GM20431 (cell line): ENCODE results near the gene TMEM106C.

Experiments
- in situ Hi-C: fragments of 300-500 bp; cut with MseI, MboI; formaldehyde crosslinking; loops from one replicate; pipeline ENCODE4 v1.15.0; 2020; ENCODE audit warnings: low sequenced_read_pairs; ENCODE audit not compliant: unreplicated experiment

The TMEM106C gene

DNA sequence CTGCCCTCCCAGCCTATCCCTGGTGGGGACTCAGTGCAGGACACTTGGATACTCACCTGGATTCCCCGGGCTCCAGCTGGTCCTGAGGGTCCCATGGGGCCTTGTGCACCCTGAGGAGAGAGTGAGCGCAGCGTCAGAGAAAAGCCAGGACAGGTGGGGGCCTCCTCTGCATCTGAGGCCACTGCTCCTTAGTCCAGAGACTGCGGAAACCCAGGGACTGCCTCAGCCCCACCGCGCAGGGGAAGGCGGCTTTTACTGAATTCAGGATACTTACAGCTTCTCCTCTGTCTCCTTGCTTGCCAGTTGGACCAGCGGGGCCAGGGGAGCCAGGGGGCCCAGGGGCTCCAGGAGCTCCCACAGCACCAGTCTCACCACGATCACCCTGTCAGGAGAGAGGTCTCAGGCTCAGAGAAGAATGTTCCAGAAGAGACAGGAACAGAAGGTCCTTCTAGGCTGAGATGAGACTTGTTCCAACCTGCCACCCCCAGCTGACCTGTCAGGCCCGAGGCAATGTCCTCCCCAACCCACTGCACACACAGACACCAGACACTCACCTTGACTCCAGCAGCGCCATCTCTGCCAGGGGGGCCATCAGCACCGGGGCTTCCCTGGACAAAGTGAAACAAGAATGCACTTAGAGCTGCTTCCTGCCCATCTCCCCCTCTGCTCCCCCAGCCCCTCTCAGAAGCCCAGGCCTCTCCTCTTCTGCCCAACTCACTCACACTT, 13.8 kb downstream of the TMEM106C start:
- in situ Hi-C loops: no loop called here

DNA sequence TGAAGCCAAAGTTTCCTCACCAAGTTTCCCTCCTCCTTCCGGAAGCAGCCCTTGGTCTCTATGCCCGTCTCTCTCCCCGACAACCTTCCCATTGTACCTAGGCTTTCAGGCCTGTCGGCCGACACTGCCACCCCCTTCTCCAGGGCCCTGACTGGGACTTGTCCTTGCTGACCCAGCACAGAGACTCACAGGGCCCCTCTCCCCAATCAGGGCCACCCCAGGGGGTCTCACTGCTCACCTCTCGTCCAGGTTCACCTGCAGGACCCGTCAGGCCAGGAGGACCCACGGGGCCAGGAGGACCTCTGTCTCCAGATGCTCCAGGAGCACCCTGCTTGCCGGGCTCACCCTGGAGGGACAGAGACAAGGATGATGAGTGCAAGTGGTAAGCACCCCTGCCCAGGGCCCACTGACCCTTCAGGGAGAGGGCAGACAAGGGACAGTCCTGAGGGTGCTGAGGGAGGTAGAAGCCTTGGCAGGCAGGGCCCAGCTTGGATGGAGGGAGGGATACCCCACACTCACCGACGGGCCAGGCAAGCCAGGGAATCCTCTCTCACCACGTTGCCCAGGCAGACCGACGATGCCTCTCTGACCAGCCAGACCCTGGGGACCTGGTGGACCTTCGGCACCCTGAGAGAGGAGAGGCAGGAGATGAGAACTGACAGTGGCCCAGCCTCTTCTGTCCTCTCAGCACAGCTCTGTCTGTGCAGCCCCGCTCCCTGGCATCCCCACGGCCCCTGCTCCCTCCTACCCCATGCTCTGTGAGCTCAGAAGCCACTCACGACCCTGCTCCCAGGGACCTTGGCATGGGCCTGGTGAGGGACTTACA, 14.6 kb downstream of the TMEM106C start:
- in situ Hi-C loops: no loop called here

DNA sequence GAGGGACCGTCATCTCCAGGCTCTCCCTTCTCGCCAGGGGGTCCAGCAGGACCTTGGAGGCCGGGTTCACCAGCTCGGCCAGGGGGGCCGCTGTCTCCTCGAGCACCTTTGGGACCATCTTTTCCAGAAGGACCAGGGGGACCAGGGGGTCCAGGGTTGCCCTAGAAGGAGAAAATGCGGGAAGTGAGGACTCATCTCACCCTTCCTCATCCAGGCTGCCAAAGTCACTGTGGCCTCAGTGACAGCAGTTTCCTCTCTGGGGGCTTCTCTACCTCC, 15.1 kb downstream of the TMEM106C start:
- in situ Hi-C loops: no loop called here

DNA sequence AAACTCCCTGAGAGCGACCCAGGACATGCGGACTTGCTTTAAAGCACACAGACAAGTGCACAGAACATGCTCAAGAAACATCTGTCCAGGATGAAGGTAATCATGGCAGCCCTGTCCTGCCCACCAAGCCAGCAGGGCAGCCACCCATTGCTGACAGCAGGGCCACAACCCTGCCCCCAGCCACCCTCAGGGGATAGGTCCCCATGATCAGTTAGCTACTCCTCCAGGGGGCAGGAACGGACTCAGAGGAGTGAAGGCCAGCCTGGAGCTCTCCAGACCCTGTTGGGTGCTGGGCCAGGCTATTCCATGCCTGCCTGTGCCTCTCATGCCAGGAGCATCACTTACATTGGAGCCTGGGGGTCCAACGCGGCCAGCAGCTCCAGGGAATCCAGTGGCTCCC, 15.8 kb downstream of the TMEM106C start:
- in situ Hi-C loops: no loop called here

DNA sequence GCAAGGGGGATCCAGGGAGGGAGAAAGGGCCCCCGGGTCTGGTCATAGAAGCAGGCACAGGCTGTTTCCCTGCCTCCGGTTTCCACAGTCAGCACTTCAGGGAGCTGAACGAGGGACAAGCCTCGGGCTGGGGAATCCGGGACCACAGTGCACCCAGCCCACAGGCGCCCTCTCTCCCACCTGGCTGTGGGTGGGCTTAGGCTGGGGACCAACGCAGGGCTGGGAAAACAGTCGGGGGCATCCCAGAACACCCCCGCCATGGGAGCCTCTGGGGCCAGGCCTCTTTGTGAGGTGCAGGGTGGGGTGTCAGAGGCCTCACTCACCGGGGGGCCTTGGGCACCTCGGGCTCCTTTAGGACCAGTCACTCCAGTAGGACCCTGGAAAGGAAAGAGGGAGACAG, 16.3 kb downstream of the TMEM106C start:
- in situ Hi-C loops: no loop called here

DNA sequence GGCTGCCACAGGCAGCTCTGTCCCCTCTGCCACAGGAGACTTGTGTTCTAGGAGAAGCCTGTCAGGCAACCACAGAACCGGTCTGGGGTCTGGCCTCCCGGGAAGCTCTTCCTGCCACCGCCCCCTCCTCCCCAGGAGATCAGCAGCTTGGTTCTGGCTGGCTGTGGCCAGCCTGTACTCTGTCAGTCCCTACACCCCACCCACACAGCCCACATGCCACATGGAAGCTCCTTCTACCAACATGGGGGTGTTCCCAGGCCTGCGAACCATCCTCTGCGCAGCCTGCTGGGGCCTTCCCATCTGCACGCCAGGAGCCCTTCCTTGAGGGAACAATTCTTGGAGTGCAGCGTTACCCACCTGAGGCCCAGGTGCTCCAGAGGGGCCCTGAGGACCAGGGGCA, 16.8 kb downstream of the TMEM106C start:
- in situ Hi-C loops: no loop called here

DNA sequence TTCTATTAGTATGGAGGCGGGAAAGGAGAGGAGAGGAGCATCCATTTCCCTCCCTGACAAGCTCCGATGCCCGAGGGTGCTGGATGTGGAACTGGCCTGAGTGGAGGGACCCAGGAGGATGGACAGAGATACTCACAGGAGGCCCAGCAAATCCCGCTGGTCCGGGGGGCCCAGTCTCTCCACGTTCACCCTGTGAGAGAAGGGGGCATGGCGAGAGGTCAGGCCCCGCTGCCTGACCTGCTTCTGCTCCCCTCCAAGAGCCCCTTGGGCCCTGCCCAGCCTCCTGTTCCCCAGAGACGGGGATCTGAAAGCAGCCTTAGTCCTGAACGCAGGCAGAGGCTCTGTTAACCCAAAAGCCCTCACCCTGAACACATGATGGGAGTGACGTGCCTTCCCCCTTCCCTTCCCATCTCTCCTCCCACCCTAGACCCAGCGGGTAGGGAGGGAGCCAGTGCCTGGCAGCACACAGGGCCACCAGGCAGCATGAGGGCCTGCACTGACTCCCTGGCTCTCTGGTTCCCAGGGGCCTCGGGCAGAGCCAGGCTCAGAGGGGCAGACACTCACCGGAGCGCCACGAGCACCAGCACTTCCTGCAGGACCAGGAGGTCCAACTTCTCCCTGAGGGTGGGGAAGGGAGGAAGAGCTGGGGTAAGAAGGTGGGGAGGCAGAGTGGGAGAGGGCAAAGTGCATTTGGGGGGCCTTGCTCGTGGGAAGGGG, 17.5 kb downstream of the TMEM106C start:
- in situ Hi-C loops: no loop called here

DNA sequence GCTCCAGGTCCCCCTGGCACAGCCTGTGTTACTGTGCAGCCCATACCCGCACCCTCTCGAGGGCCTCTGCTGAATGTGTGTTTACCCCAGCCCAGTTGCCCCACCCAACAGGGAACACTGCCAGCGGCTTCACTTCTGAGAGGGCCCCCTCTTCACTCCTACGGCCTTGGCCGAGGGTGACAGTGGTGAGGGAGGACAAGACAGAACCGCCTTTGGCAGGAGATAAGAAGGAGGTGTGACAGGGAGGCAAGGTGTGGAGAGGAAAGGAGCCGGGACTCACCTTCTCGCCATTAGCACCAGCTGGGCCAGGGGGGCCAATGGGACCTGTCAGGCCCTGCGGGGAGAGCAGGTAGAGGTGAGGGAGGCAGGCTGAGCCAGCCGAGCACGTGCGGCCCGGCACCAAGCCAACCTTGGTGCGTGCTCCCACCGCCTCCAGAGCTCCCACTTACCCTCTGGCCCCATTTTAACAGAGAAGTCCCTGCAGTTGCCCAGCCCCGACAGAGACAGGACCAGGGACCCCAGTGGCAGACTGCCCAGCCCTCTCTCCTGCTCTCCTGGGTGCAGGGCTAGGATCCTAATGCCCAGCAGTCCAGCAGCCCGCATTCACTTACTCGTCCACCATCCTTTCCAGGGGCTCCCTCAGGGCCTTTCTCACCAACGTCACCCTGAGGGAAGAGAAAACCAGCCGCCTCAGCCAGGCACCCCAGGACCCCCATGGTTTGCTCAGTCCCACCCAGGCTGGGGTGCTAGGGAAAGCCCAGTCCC, 18.3 kb downstream of the TMEM106C start:
- in situ Hi-C loops: no loop called here

DNA sequence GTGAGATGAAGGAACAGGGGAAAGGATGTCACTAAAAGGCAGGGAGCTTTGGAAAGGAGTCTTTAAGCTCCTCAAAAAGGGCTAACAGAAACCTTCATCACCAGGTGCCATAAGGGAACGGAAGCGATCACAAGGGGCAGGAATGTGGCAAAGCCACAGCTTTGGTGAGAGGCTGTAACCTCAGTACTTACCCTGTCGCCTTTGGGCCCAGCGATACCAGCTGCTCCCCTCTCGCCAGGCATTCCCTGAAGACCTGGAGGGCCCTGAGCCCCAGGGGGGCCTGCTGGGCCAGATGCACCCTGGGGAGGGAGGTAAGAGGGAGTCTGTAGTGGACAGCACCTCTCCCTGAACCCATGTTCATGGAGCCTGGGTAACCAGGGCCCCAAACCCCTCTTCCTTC, 18.9 kb downstream of the TMEM106C start:
- in situ Hi-C loops: no loop called here

DNA sequence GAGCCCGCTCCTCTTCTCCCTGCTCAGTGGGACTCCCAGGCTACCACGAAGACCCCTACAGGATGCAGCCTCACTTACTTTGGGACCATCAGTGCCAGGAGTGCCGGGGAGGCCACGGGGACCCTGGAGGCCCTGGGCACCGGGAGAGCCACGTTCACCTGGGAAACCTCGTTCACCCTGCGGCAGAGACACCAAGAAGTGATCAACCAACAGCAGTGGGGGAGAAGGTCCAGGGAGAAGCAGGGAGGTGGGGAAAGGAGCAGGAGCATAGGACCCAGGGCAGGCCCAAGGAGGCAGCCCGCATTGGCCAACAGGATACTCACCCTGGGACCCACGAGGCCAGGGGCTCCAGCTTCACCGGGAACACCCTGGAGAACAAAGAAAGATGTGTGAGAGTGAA, 19.4 kb downstream of the TMEM106C start:
- in situ Hi-C loops: no loop called here

DNA sequence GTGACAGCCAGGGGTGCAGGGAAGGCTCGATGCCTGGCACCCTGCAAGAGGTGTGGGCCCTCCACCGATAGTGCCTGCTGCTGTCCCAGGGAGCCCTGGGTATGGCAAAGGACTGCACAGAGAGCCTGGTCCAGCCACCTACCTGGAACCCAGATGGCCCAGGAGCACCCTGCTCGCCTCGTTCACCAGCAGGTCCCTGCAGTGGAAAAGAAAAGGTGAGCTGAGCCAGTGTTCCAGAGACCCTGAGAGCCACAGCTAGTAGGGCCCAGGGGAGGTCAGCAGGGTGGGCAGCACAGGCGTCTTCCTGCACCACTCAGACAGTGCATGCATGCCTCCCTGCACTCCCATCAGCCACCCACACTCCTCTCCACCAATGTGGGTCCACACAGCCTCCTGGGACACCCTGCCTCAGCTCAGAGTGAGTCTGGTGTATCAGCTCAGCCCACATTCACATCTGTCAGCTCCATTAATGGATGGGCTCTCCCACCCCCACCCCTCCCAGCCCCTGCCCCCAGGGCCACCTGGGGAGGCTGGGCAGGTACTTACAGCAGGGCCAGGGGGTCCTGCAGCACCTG, 20.2 kb downstream of the TMEM106C start:
- in situ Hi-C loops: no loop called here

DNA sequence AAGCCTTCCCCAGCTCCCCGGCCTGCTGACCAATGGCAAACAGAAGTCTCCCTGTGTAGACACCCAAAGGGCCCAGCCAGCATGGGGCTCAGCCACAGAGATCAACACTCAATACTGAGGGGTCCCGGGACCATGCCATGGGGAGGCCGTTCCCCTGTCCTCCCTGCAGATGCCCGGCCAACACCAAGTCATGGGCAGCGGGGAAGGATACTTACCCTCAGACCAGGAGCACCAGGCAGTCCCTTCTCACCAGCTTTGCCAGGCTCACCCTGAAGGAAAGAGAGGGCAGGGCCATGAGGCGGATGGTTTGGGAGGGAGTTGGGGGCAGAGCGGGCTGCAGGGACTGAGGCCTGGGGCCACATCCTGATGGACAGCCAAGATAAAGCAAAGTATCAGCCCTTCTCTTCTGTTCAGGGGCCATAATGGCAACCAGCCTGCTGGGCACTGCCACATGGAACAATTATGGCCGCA, 21.0 kb downstream of the TMEM106C start:
- in situ Hi-C loops: no loop called here

DNA sequence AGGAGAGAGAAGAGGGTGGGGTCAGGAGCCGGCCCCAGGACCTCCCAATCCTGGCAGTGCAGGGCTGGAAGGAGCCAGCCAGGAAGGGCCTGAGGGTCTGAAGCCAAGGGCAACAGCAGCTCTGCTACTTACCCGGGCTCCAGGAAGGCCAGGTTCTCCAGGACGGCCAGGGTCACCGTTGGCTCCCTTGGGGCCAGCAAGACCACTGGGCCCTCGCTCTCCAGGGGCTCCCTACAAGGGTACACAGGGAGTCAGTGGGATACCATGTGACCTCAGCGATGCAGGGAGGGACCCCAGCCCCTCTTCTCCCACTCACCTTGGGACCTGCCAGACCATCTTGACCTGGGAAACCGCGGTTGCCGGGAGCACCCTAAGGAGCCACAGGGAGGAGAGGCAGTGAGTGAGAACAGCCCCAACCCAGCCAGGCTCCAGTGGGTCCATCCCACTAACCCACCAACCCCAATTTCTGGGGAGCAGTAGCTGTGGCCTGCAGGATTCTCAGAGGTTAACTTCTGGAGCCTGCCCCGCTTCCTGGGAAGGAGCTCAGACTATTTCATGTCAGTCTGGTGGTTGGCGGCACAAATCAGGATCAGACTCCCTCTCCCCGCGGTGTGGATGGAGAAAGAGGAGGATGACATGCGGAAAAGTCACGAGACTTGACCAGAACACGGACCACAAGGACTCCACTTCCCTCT, 22.3 kb downstream of the TMEM106C start:
- in situ Hi-C loops: no loop called here

DNA sequence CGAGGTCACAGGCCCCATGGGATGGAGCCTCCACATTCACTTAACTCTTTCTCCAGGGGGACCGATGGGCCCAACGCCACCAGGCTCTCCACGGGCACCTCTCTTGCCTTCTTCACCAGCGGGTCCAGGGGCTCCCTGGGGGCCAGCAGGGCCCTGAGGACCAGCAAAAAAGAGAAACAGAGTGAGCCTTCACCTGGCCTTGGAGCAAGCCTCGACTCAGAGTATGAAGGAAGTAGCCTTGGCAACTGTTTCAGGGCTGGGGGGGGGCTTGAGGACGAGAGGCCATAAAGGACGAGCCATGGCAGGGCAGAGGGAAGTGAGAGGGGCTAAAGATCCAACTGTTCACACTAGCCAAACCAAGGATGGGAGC, 22.9 kb downstream of the TMEM106C start:
- in situ Hi-C loops: no loop called here

DNA sequence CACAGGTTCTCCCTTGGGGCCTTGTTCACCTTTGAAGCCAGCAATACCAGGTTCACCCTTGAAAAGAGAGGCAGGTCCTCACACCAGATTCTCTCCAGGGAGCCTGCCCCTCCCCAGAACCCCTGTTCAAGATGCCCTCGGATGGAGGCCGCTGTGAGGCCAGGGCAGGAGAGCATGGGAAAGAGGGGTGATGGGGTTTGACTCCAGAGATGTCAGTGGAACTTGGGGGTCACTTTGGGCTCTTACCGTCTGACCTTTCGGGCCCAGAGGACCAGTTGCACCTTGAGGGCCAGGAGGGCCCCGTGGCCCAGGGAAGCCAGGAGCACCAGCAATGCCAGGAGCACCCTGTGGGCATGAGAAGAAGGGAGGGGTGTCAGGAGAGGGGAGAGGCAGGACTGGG, 23.4 kb downstream of the TMEM106C start:
- in situ Hi-C loops: no loop called here

DNA sequence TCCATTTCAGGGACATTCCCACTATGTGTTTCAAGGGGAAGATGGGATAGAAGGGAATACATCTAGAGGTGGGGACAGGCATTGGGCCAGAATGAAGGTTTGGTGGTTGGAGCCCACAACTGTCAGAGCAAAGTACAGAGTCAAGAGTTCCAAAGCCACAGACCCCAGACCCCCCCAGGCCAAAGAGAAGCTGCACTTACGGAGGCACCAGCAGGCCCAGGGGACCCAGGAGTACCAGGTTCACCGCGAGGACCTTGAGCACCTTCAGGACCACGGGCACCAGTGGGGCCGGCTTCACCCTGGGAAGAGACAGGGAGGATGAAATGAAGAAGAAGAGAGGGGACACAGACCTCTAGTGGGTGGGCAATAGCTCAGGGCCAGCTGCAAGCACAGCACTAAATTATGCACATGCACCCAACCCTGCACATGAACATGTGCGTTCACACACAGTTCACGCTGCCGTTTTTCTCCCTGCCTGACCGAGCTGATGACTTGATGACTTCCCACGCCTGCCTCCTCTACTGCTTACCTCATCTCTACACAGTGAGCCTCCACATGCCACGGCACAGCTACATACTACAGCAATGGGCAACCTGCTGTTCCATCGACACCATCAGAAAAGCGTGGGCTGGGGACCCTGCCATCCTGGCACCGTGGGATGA, 24.1 kb downstream of the TMEM106C start:
- in situ Hi-C loops: no loop called here

DNA sequence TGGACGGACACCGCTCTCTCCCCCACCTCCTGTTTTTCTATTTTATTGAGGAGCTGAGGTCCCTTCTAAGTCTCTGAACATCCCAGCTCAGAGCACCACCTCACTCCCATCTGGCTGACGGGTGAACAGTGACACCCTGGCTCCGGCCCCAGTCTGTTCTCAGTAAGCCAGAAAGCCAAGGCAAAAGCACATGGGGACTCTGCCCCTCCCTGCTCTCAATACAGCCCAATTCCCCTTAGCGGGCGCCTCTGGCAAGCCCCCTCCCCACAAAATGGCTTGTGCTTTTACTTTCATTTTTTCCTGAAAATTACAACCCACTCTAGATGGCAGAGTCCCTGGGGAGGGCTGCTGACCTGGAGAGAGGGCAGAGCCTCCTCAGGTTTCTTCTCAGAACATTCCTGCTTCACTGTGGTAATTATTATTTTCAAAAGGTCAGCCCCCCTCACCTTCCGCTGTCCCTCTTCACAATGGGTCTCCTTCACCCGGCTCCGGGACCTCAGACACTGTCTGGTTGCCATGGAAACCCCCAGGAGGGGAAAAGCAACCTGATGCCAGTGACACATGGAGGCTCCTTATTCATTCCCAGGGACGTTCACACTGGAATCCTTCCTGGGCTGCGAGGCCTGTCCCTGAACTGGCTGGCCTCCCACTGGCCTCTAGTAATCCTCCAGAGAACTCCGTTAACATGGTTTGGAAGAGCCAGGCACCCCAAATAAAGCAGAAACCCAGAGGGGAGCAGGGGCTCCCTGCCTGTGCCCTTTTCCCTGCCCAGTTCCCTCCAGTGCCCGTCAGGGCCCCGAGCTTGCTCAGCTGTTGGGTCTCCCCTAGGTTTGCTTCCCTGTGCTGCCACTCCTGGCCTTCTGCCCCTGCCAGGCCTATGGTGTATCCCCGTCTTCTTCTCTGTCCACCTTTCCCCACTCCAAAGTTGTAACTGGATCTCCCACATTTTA, 25.0 kb downstream of the TMEM106C start:
- in situ Hi-C loops: no loop called here

DNA sequence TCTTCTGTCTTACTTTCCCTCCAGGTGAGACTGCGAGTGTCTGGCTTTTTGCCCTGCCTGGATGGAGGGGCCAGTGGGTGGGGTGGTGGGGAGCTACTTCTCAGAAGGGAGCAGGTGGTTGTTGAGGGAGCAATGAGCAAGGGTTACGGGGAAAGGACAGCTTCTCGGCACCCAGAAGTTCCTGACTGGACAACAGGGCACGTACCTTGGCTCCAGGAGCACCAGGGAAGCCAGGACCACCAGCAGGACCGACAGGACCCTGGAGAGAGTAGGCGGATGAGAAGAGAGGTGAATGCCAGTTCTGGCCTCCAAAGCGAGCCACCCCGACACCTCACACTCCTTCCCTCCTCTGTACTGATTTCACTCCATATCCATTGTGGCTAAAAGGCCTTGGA, 25.6 kb downstream of the TMEM106C start:
- in situ Hi-C loops: no loop called here
